Parathyroid adenoma (tissue), 2 donors: ENCODE results near the gene FOLR1.

Experiments
- H2AFZ ChIP-seq: fragments of 300-600 bp; sonication (generic); one replicate; pipeline ENCODE4 v1.7.0; 2017; ENCODE audit warnings: antibody characterized with exemption, mild to moderate bottlenecking
- H3K27ac ChIP-seq: fragments of 300-600 bp; sonication (generic); one replicate; pipeline ENCODE4 v1.7.0; 2017
- H3K27me3 ChIP-seq: fragments of 300-600 bp; sonication (generic); one replicate; pipeline ENCODE4 v1.7.0; 2017; ENCODE audit warnings: low read length; ENCODE audit not compliant: control insufficient read depth, insufficient read depth
- H3K36me3 ChIP-seq: fragments of 300-600 bp; sonication (generic); one replicate; pipeline ENCODE4 v1.7.0; 2017; ENCODE audit warnings: low read length; ENCODE audit not compliant: control insufficient read depth, insufficient read depth
- H3K4me1 ChIP-seq: fragments of 300-600 bp; sonication (generic); one replicate; pipeline ENCODE4 v1.7.0; 2017; ENCODE audit warnings: control low read depth
- H3K4me2 ChIP-seq: fragments of 300-600 bp; sonication (generic); one replicate; pipeline ENCODE4 v1.7.0; 2017; ENCODE audit warnings: low read length
- H3K4me3 ChIP-seq: fragments of 300-600 bp; sonication (generic); one replicate; pipeline ENCODE4 v1.7.0; 2017; ENCODE audit warnings: low read depth, low read length
- H3K79me2 ChIP-seq: fragments of 300-600 bp; sonication (generic); one replicate; pipeline ENCODE4 v1.7.0; 2017; ENCODE audit warnings: control low read depth
- H3K9ac ChIP-seq: fragments of 300-600 bp; sonication (generic); one replicate; pipeline ENCODE4 v1.7.0; 2017; ENCODE audit warnings: mild to moderate bottlenecking
- H3K9me3 ChIP-seq: fragments of 300-600 bp; sonication (generic); one replicate; pipeline ENCODE4 v1.7.0; 2017; ENCODE audit warnings: low read length; ENCODE audit not compliant: control insufficient read depth
- TF ChIP-seq, protein P1 (sequence below): fragments of 300-600 bp; sonication (generic); IDR thresholded peaks from one replicate; pipeline ENCODE4 v1.7.0; 2017; ENCODE audit warnings: antibody characterized with exemption, mild to moderate bottlenecking
- donor health status: primary hyperparathyroidism.

FOLR1 gene

DNA sequence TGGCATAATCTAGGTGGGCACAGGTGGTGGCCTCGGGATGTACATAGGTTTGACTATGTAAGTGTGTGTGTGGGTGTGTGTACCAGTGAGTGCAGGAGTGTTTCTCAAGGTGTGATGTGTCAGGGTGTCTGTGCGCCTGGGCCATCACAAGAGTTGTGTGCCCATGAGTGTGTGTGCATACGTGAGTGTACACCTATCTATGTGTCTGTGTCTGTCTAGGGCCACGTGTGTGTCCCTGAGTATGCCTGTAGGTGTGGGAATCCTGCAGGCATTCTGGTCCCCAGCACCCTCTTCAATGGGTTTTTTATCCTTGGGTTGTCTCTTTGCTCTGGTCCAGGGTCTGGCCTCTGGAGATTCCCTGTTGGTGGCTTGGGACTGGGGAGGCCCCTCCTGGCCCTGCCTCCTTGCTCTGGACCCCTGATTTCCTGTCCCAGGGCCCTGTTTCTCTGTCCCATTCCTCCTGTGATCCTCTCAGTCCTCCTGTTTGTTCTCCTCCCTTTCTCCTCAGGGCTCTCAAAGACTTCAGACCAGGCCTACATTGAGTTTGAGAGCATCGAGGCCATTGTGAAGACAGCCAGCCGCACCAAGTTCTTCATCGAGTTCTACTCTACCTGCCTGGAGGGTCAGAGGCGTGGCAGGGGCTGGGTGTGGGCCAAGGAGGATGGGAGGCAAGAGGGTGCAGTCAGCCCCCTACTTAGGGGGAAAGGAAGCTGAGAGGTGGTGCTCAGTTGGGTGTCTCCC is 42.0 kb downstream of the FOLR1 start:
- TF ChIP-seq, protein P1, sequence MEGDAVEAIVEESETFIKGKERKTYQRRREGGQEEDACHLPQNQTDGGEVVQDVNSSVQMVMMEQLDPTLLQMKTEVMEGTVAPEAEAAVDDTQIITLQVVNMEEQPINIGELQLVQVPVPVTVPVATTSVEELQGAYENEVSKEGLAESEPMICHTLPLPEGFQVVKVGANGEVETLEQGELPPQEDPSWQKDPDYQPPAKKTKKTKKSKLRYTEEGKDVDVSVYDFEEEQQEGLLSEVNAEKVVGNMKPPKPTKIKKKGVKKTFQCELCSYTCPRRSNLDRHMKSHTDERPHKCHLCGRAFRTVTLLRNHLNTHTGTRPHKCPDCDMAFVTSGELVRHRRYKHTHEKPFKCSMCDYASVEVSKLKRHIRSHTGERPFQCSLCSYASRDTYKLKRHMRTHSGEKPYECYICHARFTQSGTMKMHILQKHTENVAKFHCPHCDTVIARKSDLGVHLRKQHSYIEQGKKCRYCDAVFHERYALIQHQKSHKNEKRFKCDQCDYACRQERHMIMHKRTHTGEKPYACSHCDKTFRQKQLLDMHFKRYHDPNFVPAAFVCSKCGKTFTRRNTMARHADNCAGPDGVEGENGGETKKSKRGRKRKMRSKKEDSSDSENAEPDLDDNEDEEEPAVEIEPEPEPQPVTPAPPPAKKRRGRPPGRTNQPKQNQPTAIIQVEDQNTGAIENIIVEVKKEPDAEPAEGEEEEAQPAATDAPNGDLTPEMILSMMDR: no peak
- Histone ChIP-seq H3K4me2 (no peak overlapping the region), H3K9me3 (no peaks in the 10 kb centered on the region), H3K27me3 (no peaks in the 10 kb centered on the region), H3K9ac (no peak overlapping the region), H3K79me2 (no peaks in the 10 kb centered on the region), H3K4me3 (no peak overlapping the region), H2AFZ (no peak overlapping the region), H3K27ac (no peak overlapping the region), H3K4me1 (no peaks in the 10 kb centered on the region), H3K36me3 (no peaks in the 10 kb centered on the region)

DNA sequence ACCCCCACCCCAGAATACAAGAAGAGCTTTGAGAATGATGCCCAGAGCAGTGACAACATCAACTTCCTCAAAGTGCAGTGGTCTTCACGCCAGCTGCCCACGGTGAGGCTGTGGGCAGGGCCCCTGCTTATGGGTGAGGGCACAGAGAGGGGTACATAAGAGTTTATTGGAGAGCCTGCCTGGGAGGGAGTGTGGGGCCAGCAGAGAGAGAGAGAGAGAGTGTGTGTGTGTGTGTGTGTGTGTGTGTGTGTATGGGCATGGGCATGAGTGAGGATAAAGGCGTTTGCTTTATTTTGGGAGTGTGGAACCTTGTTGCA is 42.5 kb downstream of the FOLR1 start:
- Histone ChIP-seq H3K79me2 (no peaks in the 10 kb centered on the region), H3K27me3 (no peaks in the 10 kb centered on the region), H3K9me3 (no peaks in the 10 kb centered on the region), H3K27ac (no peak overlapping the region), H3K4me3 (no peak overlapping the region), H3K4me1 (peaks cover 3% of the 10 kb centered on the region), H3K36me3 (no peaks in the 10 kb centered on the region), H3K9ac (no peak overlapping the region), H2AFZ (no peak overlapping the region), H3K4me2 (no peak overlapping the region)
- TF ChIP-seq, protein P1: no peak

GRCh38 chr11:72234920-72235319 is 43.0 kb downstream of the FOLR1 start:
- Histone ChIP-seq H3K79me2 (no peaks in the 10 kb centered on the region), H3K27ac (no peak overlapping the region), H3K4me2 (no peak overlapping the region), H3K27me3 (no peaks in the 10 kb centered on the region), H2AFZ (no peak overlapping the region), H3K4me1 (peaks cover 3% of the 10 kb centered on the region), H3K9me3 (no peaks in the 10 kb centered on the region), H3K36me3 (no peaks in the 10 kb centered on the region), H3K9ac (no peak overlapping the region), H3K4me3 (no peak overlapping the region)
- TF ChIP-seq, protein P1: no peak

DNA sequence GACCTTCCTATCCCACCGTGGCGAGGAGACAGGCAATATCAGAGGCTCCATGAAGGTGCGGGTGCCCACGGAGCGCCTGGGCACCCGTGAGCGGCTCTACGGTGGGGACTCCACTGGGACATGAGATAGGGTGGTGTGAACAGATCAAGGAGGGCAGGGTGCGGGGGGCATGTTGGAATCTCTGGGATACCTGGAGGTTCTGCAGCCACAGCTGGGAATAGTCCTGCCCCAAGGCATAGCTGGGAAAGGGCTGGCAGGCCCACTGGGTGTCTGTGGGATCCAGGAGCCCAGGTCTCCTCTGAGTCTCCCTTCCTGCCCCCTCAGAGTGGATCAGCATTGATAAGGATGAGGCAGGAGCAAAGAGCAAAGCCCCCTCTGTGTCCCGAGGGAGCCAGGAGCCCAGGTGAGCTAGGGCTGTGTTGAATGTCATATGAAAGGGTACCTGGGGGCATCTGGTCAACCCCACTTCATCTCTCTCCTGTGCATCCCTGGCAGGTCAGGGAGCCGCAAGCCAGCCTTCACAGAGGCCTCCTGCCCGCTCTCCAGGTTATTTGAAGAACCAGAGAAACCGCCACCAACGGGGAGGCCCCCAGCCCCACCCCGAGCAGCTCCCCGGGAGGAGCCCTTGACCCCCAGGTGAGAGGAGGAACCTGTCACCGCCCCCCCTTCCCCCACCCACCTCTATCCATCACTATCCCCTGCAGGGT is 43.6 kb downstream of the FOLR1 start:
- H3K27ac ChIP-seq: no peak overlapping the region
- H3K4me3 ChIP-seq: no peak overlapping the region
- TF ChIP-seq, protein P1: no peak
- H3K79me2 ChIP-seq: no peaks in the 10 kb centered on the region
- no peak overlapping the region for H3K9ac ChIP-seq
- H2AFZ ChIP-seq: no peak overlapping the region
- H3K9me3 ChIP-seq: no peaks in the 10 kb centered on the region
- no peaks in the 10 kb centered on the region for H3K27me3 ChIP-seq
- H3K4me1 ChIP-seq: peaks cover 3% of the 10 kb centered on the region
- H3K36me3 ChIP-seq: no peaks in the 10 kb centered on the region
- no peak overlapping the region for H3K4me2 ChIP-seq
